Activated CD8-positive, alpha-beta memory T cell treated with anti-CD3 and anti-CD28 coated beads for 48 hours (primary cell): ENCODE results near the gene GNA12.

Experiments used
- DNase-seq, 3 experiments: peaks; one replicate each; pipeline ENCODE4 v3.0.0-alpha.2; 2020; ENCODE audit warnings: low read depth in 2 of 3, low spot score in 2 of 3

Gene GNA12

GRCh38 chr7:2805213-2805944, 38.7 kb downstream of the GNA12 start:
- no peak for DNase-seq

- DNase-seq = no peak
These were observed 39.8 kb downstream of the GNA12 start for GRCh38 chr7:2804227-2804763.

GRCh38 chr7:2803755-2804154, 40.4 kb downstream of the GNA12 start:
- no peak for DNase-seq

GRCh38 chr7:2803342-2803692, 40.8 kb downstream of the GNA12 start:
- no peak for DNase-seq

- no peak for DNase-seq
These were observed 41.4 kb downstream of the GNA12 start for GRCh38 chr7:2802504-2803341.

GRCh38 chr7:2802101-2802500, 42.0 kb downstream of the GNA12 start:
- DNase-seq = no peak

- DNase-seq = no peak
These were observed 43.0 kb downstream of the GNA12 start for GRCh38 chr7:2800931-2801688.

- no peak for DNase-seq
These were observed 43.7 kb downstream of the GNA12 start for GRCh38 chr7:2800220-2800930.

GRCh38 chr7:2799253-2799652, 44.9 kb downstream of the GNA12 start:
- no peak for DNase-seq

GRCh38 chr7:2798669-2799068, 45.4 kb downstream of the GNA12 start:
- DNase-seq = no peak

GRCh38 chr7:2796358-2797352, 47.5 kb downstream of the GNA12 start:
- DNase-seq = no peak

GRCh38 chr7:2795906-2796305, 48.2 kb downstream of the GNA12 start:
- no peak for DNase-seq

GRCh38 chr7:2794836-2795636, 49.1 kb downstream of the GNA12 start:
- no peak for DNase-seq

- no peak for DNase-seq
These were observed 51.1 kb downstream of the GNA12 start for GRCh38 chr7:2792856-2793487.

GRCh38 chr7:2792235-2792634, 51.9 kb downstream of the GNA12 start:
- no peak for DNase-seq

- DNase-seq = no peak
These were observed 52.7 kb downstream of the GNA12 start for GRCh38 chr7:2791390-2791789.

- DNase-seq = no peak
These were observed 56.7 kb downstream of the GNA12 start for GRCh38 chr7:2787251-2787951.

GRCh38 chr7:2786607-2787116, 57.4 kb downstream of the GNA12 start:
- no peak for DNase-seq
